ENCODE measurements around the gene LRRC45. TPM values are rescaled to one million over a fixed set of nuclear protein-coding genes. Genes with fewer than 3 reads are reported as not detected.

The LRRC45 gene
- polyA plus RNA-seq, 1 donor: 10.4 TPM

GRCh38 chr17:82018989-82019689, 4.0 kb upstream of the LRRC45 start:
- DNase-seq: no peak

GRCh38 chr17:82019690-82020571, 3.2 kb upstream of the LRRC45 start:
- no peak for DNase-seq

GRCh38 chr17:82020572-82021106, 2.5 kb upstream of the LRRC45 start:
- no peak for DNase-seq

- DNase-seq: no peak
These were observed 1.8 kb upstream of the LRRC45 start for GRCh38 chr17:82021107-82021899.

GRCh38 chr17:82021900-82022309, 1.2 kb upstream of the LRRC45 start:
- no peak for DNase-seq

GRCh38 chr17:82022310-82022980, 660 bp upstream of the LRRC45 start, which contains the start of gene CENPX:
Gene CENPX (minus strand): TSS chr17:82022878. CDS start chr17:82022861, 17 bp downstream.
- no peak for DNase-seq

GRCh38 chr17:82023447-82024241, 539 bp downstream of the LRRC45 start:
- no peak for DNase-seq

- no peak for DNase-seq
These were observed 1.8 kb downstream of the LRRC45 start for GRCh38 chr17:82024859-82025258.

GRCh38 chr17:82025401-82026107, 2.4 kb downstream of the LRRC45 start:
- DNase-seq: no peak

- no peak for DNase-seq
These were observed 5.1 kb downstream of the LRRC45 start for GRCh38 chr17:82028246-82028645.

GRCh38 chr17:82028966-82029365, 5.9 kb downstream of the LRRC45 start:
- DNase-seq: no peak

GRCh38 chr17:82029391-82029790, 6.3 kb downstream of the LRRC45 start:
- no peak for DNase-seq

GRCh38 chr17:82029990-82030469, 6.9 kb downstream of the LRRC45 start:
- DNase-seq: no peak

- no peak for DNase-seq
These were observed 7.6 kb downstream of the LRRC45 start for GRCh38 chr17:82030470-82031302.

- DNase-seq: no peak
These were observed 8.3 kb downstream of the LRRC45 start, which contains the start of gene RAC3 for GRCh38 chr17:82031303-82031884. Gene RAC3 (plus strand): TSS chr17:82031678. CDS start chr17:82031762, 84 bp downstream.

GRCh38 chr17:82031885-82032627, 9.0 kb downstream of the LRRC45 start:
- DNase-seq: no peak

- DNase-seq: no peak
These were observed 10.4 kb downstream of the LRRC45 start for GRCh38 chr17:82033359-82034085.

Measured in left kidney (tissue), 2 donors.